Thoracic aorta (tissue), 2 donors: ENCODE data around the gene INKA1. TPM values are rescaled to one million over a fixed set of nuclear protein-coding genes. Genes with fewer than 3 reads are reported as not detected.
"Not testable (repeated sequence)": the region's sequence is repeated elsewhere in the genome, so short reads cannot be mapped to it uniquely, and the experiment has no call there.

Experiments
- ATAC-seq: fragments of 150-250 bp; one replicate; pipeline ENCODE4 v1.8.0; 2017; ENCODE audit warnings: low read depth; ENCODE audit not compliant: insufficient number of reproducible peaks, low FRiP score
- DNase-seq: peaks from one replicate; pipeline ENCODE4 v3.0.0-alpha.2; 2020; ENCODE audit warnings: low spot score
- H3K27ac ChIP-seq, 2 donors: fragments of 200-600 bp; sonication (generic); 1 replicate in 1 of 2; 2 replicates in 1 of 2; pipeline ENCODE4 v1.5.1; 2016; ENCODE audit warnings: mild to moderate bottlenecking in 2 of 2, moderate library complexity in 2 of 2
- H3K27me3 ChIP-seq: fragments of 200-600 bp; sonication (generic); replicated peaks from 2 replicates; pipeline ENCODE4 v1.6.0; 2016; ENCODE audit warnings: mild to moderate bottlenecking; ENCODE audit not compliant: insufficient read depth
- H3K36me3 ChIP-seq: fragments of 200-600 bp; sonication (generic); one replicate; pipeline ENCODE4 v1.5.1; 2016
- H3K4me1 ChIP-seq, 2 donors: fragments of 200-600 bp; sonication (generic); 1 replicate in 1 of 2; 2 replicates in 1 of 2; pipeline versions ENCODE4 v1.5.1 to v1.6.0; 2016; ENCODE audit warnings: low read depth in 2 of 2, mild to moderate bottlenecking in 1 of 2; ENCODE audit not compliant: control insufficient read depth in 1 of 2
- H3K4me3 ChIP-seq: fragments of 200-600 bp; sonication (generic); 2 replicates; pipeline ENCODE4 v1.5.1; 2016; ENCODE audit warnings: mild to moderate bottlenecking
- H3K9me3 ChIP-seq: fragments of 200-600 bp; sonication (generic); 2 replicates; pipeline ENCODE4 v1.5.1; 2016
- CTCF ChIP-seq: fragments of 200-600 bp; sonication (generic); IDR thresholded peaks from one replicate; pipeline ENCODE4 v1.5.1; 2019; ENCODE audit warnings: antibody characterized with exemption
- total RNA-seq, 2 donors: library from RNA; depleted of rRNA; stranded (reverse); fragments of >200 nt; gene quantifications; one replicate each; pipeline versions ENCODE4 v1.1.0 to v1.2.3, GENCODE V29; 2016

INKA1 gene
- total RNA-seq, 2 donors from 2014 or later, result 6.4 to 9.2 TPM

- H3K27ac ChIP-seq, result peak within 1 kb of the TSS; percentile 73
- DNase-seq (no peak), ATAC-seq (peak; percentile 74)
- peak within 1 kb of the TSS; percentile 75 for H3K4me3 ChIP-seq
- H3K36me3 ChIP-seq, result peaks cover 13% of the 10 kb centered on the region
- H3K9me3 ChIP-seq, result no peaks in the 10 kb centered on the region
- no peak for TF ChIP-seq CTCF
- no peaks in the 10 kb centered on the region for H3K27me3 ChIP-seq
- H3K4me1 ChIP-seq, result peaks cover 11 to 29% of the 10 kb centered on the region in 2 donors
Observed at GRCh38 chr3:49813497-49814174, 10.6 kb downstream of the INKA1 start, which contains the start of gene UBA7. TSS of gene UBA7 (minus strand) at chr3:49813953. CDS start at chr3:49813787, 166 bp downstream.

GRCh38 chr3:49823131-49823530 lies 20.1 kb downstream of the INKA1 start:
- H3K36me3 ChIP-seq, ATAC-seq, H3K27me3 ChIP-seq, DNase-seq, H3K4me3 ChIP-seq, H3K27ac ChIP-seq, H3K9me3 ChIP-seq, H3K4me1 ChIP-seq: not testable (repeated sequence)

GRCh38 chr3:49826016-49826415 lies 23.0 kb downstream of the INKA1 start:
- H3K27ac ChIP-seq, result no peak overlapping the region
- DNase-seq (no peak), ATAC-seq (no peak)
- H3K4me3 ChIP-seq, result no peak overlapping the region
- H3K9me3 ChIP-seq, result no peaks in the 10 kb centered on the region
- no peaks in the 10 kb centered on the region for H3K36me3 ChIP-seq
- no peaks in the 10 kb centered on the region for H3K4me1 ChIP-seq
- H3K27me3 ChIP-seq, result no peaks in the 10 kb centered on the region
- no peak for TF ChIP-seq CTCF

- H3K27me3 ChIP-seq, result no peaks in the 10 kb centered on the region
- no peak for DNase-seq
- ATAC-seq, result no peak
- TF ChIP-seq CTCF, result no peak
- no peak overlapping the region for H3K27ac ChIP-seq
- H3K9me3 ChIP-seq, result no peaks in the 10 kb centered on the region
- no peaks in the 10 kb centered on the region for H3K4me1 ChIP-seq
- H3K36me3 ChIP-seq, result no peaks in the 10 kb centered on the region
- H3K4me3 ChIP-seq, result no peak overlapping the region
Observed at GRCh38 chr3:49831341-49831740, 28.3 kb downstream of the INKA1 start.

GRCh38 chr3:49839193-49839809 lies 36.2 kb downstream of the INKA1 start:
- Histone ChIP-seq H3K4me1 (peaks cover 0 to 12% of the 10 kb centered on the region in 2 donors), H3K9me3 (no peaks in the 10 kb centered on the region), H3K4me3 (no peak overlapping the region), H3K27me3 (no peaks in the 10 kb centered on the region), H3K27ac (no peak overlapping the region), H3K36me3 (no peaks in the 10 kb centered on the region)
- ATAC-seq (peak; percentile 37), DNase-seq (peak; percentile 18)
- TF ChIP-seq CTCF, result peak; percentile 91
